SK-N-SH treated with all-trans-retinoic acid at 6 μM for 48 hours (cell line): ENCODE measurements around the gene KDM4B.

ENCODE experiments used
- ARNTL ChIP-seq: fragments of 450-650 bp; formaldehyde crosslinking; IDR thresholded peaks from 2 replicates; pipeline ENCODE4 v1.5.0; 2020; ENCODE audit warnings: low read depth, mild to moderate bottlenecking, moderate library complexity, borderline replicate concordance
- CREB5 ChIP-seq: fragments of 250-450 bp; sonication (Bioruptor Pico); IDR thresholded peaks from 2 replicates; pipeline ENCODE4 v1.5.1; 2020; ENCODE audit warnings: low read depth, mild to moderate bottlenecking, moderate library complexity
- GLIS3 ChIP-seq: fragments of 250-450 bp; sonication (Bioruptor Pico); IDR thresholded peaks from 2 replicates; pipeline ENCODE4 v1.5.0; 2020; ENCODE audit warnings: mild to moderate bottlenecking, moderate library complexity
- ISL1 ChIP-seq: fragments of 250-450 bp; sonication (Bioruptor Pico); IDR thresholded peaks from 2 replicates; pipeline ENCODE4 v2.1.2; 2022; ENCODE audit warnings: mild to moderate bottlenecking, moderate library complexity
- OSR1 ChIP-seq: fragments of 250-450 bp; sonication (Bioruptor Pico); IDR thresholded peaks from 2 replicates; pipeline ENCODE4 v1.8.0; 2022; ENCODE audit warnings: moderate library complexity, mild to moderate bottlenecking, inconsistent platforms
- PATZ1 ChIP-seq: fragments of 250-450 bp; sonication (Bioruptor Pico); IDR thresholded peaks from 2 replicates; pipeline ENCODE4 v1.8.0; 2020; ENCODE audit warnings: mild to moderate bottlenecking, moderate library complexity, borderline replicate concordance
- RARB ChIP-seq: fragments of 250-450 bp; sonication (Bioruptor Pico); IDR thresholded peaks from 2 replicates; pipeline ENCODE4 v1.8.0; 2021; ENCODE audit warnings: mild to moderate bottlenecking, moderate library complexity
- SNAI2 ChIP-seq: fragments of 250-450 bp; sonication (Bioruptor Pico); IDR thresholded peaks from 2 replicates; pipeline ENCODE4 v1.5.0; 2020; ENCODE audit warnings: mild to moderate bottlenecking, moderate library complexity
- ZFP30 ChIP-seq: fragments of 450-650 bp; formaldehyde crosslinking; IDR thresholded peaks from 2 replicates; pipeline ENCODE4 v1.5.0; 2022; ENCODE audit warnings: mild to moderate bottlenecking, moderate library complexity
- ZNF8 ChIP-seq: fragments of 450-650 bp; formaldehyde crosslinking; IDR thresholded peaks from 2 replicates; pipeline ENCODE4 v1.5.0; 2020; ENCODE audit warnings: mild to moderate bottlenecking, moderate library complexity

GRCh38 chr19:5062195-5062594 is 93.3 kb downstream of the KDM4B start:
- TF ChIP-seq ZFP30 (CRISPR knock-in tag) (no peak), OSR1 (no peak), CREB5 (CRISPR knock-in tag) (no peak), PATZ1 (no peak), RARB (CRISPR knock-in tag) (no peak), GLIS3 (no peak), ARNTL (CRISPR knock-in tag) (no peak), SNAI2 (CRISPR knock-in tag) (no peak), ISL1 (no peak), ZNF8 (no peak)
